ENCODE results near the gene STK32A. TPM values are rescaled to one million over a fixed set of nuclear protein-coding genes. Genes with fewer than 3 reads are reported as not detected.

STK32A gene
- total and polyA plus RNA-seq, 11 donors, result 0.15 to 1.4 (median 0.30) TPM

GRCh38 chr5:147375151-147375550 is 140.3 kb downstream of the STK32A start:
- Histone ChIP-seq H3K27ac (no peak overlapping the region), H3K27me3 (peaks cover 0 to 6% (median 0%) of the 10 kb centered on the region in 9 donors), H3K9me3 (peaks cover 0 to 8% (median 0%) of the 10 kb centered on the region in 12 donors), H3K36me3 (no peaks in the 10 kb centered on the region), H3K4me1 (no peaks in the 10 kb centered on the region), H3K4me3 (no peak overlapping the region)
- WGBS, 4 donors, result 79 to 83% (median 79%) methylated on average over 5 of the region's 5 CpGs
- TF ChIP-seq POLR2A (IDR thresholded peaks at IDR 0.05) (no peak), CTCF (IDR thresholded peaks at IDR 0.05) (no peak)
- intact Hi-C loops (cut with DNase I), result no loop called here
- ATAC-seq, result no peak
- no peak for DNase-seq

- intact Hi-C loops (cut with DNase I), result no loop called here
- 90 to 97% (median 91%) methylated on average over 1 of the region's 1 CpG for WGBS, 4 donors
- Histone ChIP-seq H3K27me3 (peaks cover 0 to 6% (median 0%) of the 10 kb centered on the region in 9 donors), H3K36me3 (no peaks in the 10 kb centered on the region), H3K4me3 (no peak overlapping the region), H3K9me3 (peaks cover 0 to 8% (median 0%) of the 10 kb centered on the region in 12 donors), H3K4me1 (no peaks in the 10 kb centered on the region), H3K27ac (no peak overlapping the region)
- ATAC-seq, result no peak
- no peak for TF ChIP-seq CTCF (IDR thresholded peaks at IDR 0.05)
- DNase-seq, result no peak
Measured at GRCh38 chr5:147377682-147378081, 142.9 kb downstream of the STK32A start.

GRCh38 chr5:147381555-147381954 is 146.7 kb downstream of the STK32A start:
- Histone ChIP-seq H3K9me3 (peaks cover 0 to 8% (median 0%) of the 10 kb centered on the region in 12 donors), H3K36me3 (no peaks in the 10 kb centered on the region), H3K4me1 (no peaks in the 10 kb centered on the region), H3K27me3 (peaks cover 0 to 6% (median 0%) of the 10 kb centered on the region in 9 donors), H3K4me3 (no peak overlapping the region), H3K27ac (no peak overlapping the region)
- no peak for TF ChIP-seq CTCF (IDR thresholded peaks at IDR 0.05)
- no peak for TF ChIP-seq POLR2A (IDR thresholded peaks at IDR 0.05)
- intact Hi-C loops (cut with DNase I), result no loop called here
- 83 to 90% (median 88%) methylated on average over 3 of the region's 3 CpGs for WGBS, 4 donors
- ATAC-seq (no peak), DNase-seq (no peak)

DNA sequence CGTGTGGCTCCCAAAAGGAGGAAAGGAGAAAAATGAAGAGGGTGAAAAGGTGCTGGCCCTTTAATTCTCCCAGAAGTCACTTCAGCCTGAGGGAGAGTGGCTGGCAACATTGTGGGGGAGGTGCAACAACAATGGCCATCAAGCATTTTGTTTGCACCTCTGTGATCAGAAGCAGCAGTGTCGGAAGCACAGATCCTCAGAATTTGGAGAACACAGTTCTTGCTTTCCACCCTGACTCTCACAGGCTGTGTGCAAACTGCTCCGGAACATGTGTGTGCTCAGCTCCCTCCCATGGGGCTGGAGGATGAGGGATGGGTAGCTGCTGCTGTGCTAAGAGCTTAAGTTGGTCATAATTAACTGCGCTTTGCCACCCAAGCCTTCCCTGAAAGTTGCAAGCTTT is 147.9 kb downstream of the STK32A start:
- peak in 3 of 4 donors; percentile 41 to 64 (median 59) for ATAC-seq
- peak overlapping the region in 4 of 12 donors; percentile 3 to 53 (median 38) for H3K27ac ChIP-seq

More for the DNA sequence above, 147.9 kb downstream of the STK32A start:
- intact Hi-C loops (cut with DNase I), result no loop called here
- Histone ChIP-seq H3K4me3 (peak overlapping the region in 10 of 12 donors; percentile 14 to 57 (median 42)), H3K27me3 (peaks cover 0 to 6% (median 0%) of the 10 kb centered on the region in 9 donors), H3K36me3 (no peaks in the 10 kb centered on the region), H3K9me3 (peaks cover 0 to 8% (median 0%) of the 10 kb centered on the region in 12 donors), H3K4me1 (no peaks in the 10 kb centered on the region)
- DNase-seq, result peak in 1 of 5 donors; percentile 31
- 40 to 55% (median 50%) methylated on average over 4 of the region's 4 CpGs for WGBS, 4 donors
- no peak for TF ChIP-seq CTCF (IDR thresholded peaks at IDR 0.05)
- no peak for TF ChIP-seq POLR2A (IDR thresholded peaks at IDR 0.05)

Data from heart left ventricle (tissue), 16 donors.